Stomach (tissue), 4 donors: Measurements from ENCODE around the gene USP24.

ENCODE experiments used
- POLR2A ChIP-seq, 4 donors: fragments of 450-650 bp; IDR thresholded peaks; one replicate each; pipeline ENCODE4 v1.6.1; 2016; ENCODE audit warnings: antibody characterized with exemption in 4 of 4, control low read depth in 2 of 4, mild to moderate bottlenecking in 1 of 4, moderate library complexity in 1 of 4
- POLR2AphosphoS5 ChIP-seq, 3 donors: sonication (generic); formaldehyde crosslinking; IDR thresholded peaks; one replicate each; pipeline ENCODE4 v1.6.1; 2016; ENCODE audit warnings: antibody characterized with exemption in 3 of 3
- TF ChIP-seq, protein P1 (sequence below), 7 experiments: fragments of 450-650 bp in 4 of 7; fragments of 200-600 bp in 3 of 7; sonication (generic) in 3 of 7; IDR thresholded peaks; one replicate each; pipeline ENCODE4 v1.5.1; 2016 to 2019; ENCODE audit warnings: antibody characterized with exemption in 7 of 7, control low read depth in 2 of 7, mild to moderate bottlenecking in 1 of 7

DNA sequence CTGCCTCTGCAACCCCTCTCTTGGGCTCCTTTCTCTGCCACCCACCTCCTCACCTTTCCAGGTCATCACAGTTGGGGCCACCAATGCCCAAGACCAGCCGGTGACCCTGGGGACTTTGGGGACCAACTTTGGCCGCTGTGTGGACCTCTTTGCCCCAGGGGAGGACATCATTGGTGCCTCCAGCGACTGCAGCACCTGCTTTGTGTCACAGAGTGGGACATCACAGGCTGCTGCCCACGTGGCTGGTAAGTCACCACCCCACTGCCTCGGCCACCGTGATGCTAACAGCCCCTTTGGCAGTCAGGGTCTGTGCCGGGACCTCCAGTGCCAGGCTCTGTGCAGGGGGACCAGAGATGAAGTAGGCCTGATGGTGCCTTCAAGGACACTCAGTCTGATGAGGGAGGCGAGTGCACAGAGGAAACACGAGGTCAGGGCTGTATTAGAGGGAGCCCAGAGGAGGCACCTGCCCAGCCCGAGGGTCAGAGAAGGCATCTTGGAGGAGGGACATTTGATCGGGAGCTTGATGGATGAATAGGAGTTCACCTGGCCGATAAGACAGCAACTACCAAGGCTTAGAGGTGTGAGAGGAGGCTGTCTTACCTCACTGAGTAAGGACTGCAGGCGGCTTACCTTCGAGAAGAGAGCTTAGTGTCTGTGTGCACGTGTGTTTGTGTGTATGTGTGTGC lies 157.8 kb downstream of the USP24 start:
- TF ChIP-seq, protein P1, sequence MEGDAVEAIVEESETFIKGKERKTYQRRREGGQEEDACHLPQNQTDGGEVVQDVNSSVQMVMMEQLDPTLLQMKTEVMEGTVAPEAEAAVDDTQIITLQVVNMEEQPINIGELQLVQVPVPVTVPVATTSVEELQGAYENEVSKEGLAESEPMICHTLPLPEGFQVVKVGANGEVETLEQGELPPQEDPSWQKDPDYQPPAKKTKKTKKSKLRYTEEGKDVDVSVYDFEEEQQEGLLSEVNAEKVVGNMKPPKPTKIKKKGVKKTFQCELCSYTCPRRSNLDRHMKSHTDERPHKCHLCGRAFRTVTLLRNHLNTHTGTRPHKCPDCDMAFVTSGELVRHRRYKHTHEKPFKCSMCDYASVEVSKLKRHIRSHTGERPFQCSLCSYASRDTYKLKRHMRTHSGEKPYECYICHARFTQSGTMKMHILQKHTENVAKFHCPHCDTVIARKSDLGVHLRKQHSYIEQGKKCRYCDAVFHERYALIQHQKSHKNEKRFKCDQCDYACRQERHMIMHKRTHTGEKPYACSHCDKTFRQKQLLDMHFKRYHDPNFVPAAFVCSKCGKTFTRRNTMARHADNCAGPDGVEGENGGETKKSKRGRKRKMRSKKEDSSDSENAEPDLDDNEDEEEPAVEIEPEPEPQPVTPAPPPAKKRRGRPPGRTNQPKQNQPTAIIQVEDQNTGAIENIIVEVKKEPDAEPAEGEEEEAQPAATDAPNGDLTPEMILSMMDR (IDR thresholded peaks at IDR 0.05), result no peak
- TF ChIP-seq POLR2A (IDR thresholded peaks at IDR 0.05) (no peak), POLR2AphosphoS5 (IDR thresholded peaks at IDR 0.05) (no peak)
